Eye (tissue), 1 donor: Measurements from ENCODE around the gene USH1G.
"Not testable (repeated sequence)": the region's sequence is repeated elsewhere in the genome, so short reads cannot be mapped to it uniquely, and the experiment has no call there.

Source experiments
- DNase-seq: peaks from one replicate; pipeline ENCODE4 v3.0.0-alpha.2; 2015

USH1G gene

DNA sequence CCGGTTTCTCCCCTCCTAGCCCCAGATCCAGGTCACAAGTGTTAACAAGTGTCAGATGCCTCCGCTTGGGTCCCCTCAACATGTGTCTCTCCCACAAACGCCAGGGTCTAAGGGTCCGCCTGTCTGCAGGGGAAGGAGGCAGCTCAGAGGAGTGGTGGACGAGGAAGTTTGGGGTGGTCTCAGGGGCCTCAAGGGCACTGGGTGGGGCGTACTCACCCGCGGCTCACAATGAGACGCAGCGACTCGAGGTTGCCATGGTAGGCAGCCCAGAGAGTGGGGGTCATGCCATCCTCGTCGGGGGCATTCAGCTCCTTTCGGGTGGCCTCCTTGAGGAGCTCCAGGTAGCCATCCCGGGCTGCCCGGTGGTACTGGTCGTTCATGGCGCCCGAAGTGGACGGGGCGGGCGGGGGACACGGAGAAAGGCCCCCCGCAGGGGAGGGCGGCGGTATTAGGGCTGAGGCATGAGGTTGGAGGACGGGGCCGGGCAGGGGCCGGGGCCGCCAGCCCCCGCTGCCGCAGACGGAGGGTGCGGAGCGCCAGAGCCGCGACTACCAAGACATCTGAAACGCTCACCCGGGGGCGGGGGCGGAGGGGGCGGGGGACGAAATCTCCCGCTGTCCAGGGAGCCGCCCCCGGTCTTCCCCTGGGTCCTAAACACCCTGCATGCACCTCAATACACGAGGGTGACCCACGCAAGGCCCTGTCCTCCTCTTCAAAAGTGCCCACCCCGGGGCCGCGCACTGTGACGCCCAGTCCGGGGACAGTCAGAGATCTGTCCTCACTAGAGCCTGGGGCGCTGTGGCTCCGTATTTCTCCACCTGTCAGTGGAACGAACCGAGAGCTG is at the start of gene USH1G:
USH1G (minus strand) TSS at position 562 of the 844 bp plus-strand sequence; CDS start at position 380, 182 bp downstream.
- peak; percentile 23 for DNase-seq

DNA sequence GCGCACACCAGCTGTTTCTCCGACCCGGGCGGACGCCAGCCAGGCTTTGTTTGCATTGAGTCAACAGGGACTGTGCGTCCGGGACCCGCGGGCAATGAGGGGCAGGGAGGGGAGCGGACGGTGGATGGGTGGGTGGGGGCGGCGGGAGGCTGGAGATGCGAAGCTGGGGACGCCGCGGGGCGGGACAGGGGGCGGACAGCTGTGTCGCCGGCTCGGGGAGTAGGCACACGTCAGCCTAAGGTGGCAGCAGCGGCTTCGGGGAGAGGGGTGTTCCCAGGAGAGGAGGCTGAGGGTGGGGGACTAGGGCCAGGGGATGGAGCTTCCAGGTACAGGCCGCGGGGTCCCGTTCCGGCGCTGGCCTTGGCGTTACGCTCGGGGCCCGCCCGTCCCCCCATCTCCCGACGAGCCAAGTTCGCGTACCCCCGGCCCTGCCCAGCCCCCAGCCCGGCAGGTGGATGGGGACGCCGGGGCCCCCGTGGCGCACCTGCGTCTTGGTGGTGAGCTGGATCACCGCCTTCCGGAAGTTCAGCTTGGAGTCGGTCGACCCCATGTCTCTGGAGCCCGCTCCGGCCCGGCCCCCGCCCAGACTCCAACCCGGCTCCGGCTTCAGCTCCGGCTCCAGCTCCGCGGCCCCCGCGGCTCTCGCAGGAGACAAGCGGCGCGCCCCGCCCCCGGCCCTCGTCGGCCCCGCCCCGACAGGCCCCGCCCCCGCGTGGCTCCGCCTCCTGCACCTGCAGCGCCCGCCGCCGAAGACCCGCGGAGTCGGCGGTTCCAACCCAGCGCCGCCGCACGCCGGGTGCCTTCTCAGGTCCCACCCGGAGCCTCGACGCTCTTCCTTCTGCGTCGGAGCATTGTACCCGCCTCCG is 49.3 kb upstream of the USH1G start, which contains the start of gene HID1:
HID1 (minus strand) TSS at position 653 of the 866 bp plus-strand sequence; CDS start at position 550, 103 bp downstream.
- DNase-seq = peak; percentile 74

DNA sequence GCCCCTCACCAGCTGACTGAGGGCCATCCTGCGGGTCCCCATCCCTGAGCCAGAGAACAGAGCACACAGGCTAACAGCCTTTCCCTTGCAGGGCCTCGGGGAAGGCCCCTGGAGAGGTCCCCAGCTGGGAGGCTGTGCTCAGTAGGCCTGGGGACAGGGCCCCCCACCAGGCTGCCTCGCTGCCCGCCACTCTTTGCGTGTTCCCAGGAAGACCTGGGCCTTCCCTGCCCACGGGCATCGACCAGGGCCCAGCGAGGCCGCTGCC is 48.7 kb upstream of the USH1G start:
- peak; percentile 67 for DNase-seq

DNA sequence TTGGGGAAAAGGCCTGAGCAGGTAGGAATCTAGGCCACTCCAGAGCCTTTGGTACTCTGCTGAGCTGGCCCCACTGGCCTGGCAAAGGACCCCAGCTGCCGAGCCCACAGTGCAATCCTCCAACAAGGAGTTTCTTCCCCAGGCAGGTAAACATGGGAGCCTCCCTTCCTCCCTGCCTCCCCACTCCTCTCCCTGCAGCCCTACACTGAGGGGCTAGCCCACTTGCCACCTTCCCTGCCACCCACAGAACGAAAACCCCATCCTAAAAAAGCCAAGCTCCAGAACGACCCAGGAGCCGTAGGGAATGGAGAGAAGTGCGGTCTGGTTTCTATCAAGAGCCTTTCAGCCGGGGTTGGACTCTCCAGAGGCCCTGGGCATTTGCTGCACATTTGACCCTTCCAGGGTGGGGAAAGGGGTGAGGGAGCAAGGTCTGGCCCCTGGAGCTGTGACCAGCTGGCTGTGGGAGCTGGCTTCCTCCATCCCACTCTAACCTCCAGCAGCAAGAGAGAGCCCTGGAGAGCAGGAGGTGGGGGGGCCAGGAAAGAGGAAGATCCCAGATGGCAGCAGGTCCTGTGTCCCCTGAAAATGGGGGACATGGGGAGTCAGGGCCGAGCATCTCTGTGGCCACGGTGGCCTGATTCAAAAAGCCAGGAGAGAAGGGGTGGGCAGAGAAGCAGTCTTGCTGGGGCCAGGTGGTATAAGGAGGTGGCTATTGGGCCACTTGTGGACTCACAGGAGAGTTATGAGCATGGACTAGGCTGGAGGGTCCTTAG is 48.2 kb upstream of the USH1G start:
- DNase-seq = no peak

DNA sequence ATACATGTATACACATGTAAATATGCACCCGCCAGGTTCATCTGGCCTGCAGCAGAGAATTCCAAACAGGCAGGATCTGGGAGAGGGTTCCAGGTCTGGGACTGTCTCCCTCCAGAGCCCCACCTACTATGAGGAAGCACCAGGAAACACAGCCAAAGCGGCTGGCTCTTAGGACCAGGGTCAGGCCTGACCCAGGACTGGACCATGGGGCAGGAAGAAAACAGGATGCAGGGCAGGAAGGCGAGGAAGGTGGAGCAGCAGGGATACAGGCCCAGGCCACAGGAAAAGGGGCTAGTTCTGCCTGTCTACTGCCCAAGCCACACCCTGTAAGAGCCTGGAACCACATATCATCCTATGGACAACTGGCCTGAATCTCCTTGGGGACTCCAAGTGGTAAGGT is 47.3 kb upstream of the USH1G start:
- DNase-seq = no peak

DNA sequence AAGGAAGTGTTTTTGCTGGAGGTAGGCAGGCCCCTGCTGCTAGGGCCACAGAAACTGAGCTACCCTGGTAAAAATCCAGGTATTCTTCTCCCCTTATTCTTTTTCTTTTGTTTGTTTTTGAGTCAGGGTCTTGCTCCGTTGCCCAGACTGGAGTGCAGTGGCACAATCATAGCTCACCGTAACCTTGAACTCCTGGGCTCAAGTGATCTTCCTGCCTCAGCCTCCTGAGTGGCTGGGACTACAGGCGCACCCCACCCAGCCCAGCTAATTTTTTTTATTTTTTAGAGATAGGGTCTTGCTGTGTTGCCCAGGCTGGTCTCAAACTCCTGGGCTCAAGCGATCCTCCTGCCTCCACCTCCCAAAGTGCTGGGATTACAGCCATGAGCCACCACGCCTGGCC is 46.4 kb upstream of the USH1G start:
- DNase-seq = not testable (repeated sequence)

DNA sequence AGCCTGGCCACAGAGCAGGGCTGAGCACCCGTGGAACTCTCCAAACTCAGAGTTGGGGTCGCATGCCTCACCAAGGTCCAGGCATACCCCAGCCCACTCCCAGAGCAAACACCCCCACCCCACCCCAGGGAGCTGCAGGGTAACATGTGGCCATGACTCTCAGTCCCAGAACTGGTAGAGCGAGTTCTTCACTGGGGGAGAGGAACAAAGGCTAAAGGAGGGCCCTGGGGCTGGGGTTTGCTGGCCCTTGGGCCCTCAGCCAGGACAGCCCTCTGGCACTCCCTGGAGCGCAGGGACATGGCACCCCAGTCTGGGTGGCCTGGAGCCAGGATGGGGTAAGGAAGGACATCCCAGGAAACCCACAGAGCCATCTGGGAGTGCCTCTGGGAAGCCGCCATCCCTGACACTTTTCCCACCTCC is 45.3 kb upstream of the USH1G start:
- DNase-seq = no peak

DNA sequence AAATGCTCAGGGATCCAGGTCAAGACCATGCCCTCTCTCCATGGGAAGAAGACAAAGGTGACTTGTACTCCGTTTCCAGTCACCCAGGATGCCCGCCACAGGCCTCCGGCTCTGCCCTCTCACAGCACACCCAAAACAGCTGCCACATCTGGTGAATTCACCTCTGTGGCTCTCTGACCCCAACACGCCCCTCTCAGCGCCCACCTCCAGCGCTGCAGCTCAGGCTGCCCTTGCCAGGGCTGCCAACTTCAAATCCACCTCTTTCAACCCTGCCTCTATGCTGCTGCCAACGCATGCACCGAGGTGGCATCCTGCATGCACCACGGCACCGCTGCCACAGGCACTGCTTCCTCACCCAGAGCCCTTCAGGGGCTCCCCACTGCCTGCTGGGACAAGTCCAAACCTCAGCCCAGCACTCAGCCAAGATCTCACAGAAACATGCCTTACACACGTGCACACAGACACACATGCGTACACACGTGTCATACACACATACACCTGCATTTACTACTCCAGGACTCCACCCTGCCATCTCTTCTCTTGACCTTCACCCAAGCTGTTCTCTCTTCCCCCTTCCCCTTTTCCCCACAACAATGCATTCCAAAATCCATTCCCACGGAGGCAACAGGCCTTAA is 42.0 kb upstream of the USH1G start:
- DNase-seq = no peak

DNA sequence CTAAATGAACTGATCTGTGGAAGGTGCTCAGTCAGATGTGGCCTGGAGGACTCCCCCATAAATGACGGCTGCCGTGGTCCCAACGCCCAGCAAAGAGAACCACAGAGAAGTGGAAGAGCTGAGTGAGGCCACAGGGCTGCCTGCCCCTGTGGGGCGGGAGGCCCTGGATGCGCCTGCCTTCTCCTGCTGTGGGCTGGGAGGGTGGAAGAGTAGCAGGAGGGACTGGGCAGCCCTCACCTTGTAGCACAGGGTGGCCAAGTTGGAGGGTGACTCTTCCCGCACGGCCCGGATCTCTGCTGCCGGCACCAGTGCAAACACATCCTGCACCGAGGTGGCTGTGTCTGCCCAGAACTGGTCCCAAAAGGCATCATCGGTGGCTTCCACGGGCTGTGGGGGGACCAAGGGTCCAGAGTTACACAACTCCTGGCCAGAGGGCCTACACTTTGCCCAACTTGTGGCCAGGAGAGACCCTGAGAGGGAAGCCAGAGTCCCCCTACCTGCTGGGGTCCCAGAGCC is 41.2 kb upstream of the USH1G start:
- no peak for DNase-seq

DNA sequence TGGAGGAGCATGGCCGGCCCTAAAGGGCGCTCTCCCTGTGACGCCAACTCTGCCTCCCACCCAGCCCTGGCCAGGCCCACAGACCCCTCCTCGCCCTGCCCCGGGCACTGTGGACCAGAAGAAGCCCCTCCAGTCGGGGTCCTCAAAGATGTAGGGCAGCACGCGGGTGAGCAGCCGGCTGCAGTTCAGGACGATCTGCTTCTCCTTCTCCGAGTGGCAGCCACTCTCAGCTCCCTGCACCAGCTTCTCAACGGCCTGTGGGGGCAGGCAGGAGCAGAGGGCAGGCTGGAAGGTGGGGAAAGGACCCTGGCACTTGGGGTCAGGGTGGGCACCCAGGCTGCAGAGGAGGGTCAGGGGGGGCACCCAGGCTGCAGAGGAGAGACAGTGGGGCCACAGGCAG is 40.6 kb upstream of the USH1G start:
- no peak for DNase-seq

DNA sequence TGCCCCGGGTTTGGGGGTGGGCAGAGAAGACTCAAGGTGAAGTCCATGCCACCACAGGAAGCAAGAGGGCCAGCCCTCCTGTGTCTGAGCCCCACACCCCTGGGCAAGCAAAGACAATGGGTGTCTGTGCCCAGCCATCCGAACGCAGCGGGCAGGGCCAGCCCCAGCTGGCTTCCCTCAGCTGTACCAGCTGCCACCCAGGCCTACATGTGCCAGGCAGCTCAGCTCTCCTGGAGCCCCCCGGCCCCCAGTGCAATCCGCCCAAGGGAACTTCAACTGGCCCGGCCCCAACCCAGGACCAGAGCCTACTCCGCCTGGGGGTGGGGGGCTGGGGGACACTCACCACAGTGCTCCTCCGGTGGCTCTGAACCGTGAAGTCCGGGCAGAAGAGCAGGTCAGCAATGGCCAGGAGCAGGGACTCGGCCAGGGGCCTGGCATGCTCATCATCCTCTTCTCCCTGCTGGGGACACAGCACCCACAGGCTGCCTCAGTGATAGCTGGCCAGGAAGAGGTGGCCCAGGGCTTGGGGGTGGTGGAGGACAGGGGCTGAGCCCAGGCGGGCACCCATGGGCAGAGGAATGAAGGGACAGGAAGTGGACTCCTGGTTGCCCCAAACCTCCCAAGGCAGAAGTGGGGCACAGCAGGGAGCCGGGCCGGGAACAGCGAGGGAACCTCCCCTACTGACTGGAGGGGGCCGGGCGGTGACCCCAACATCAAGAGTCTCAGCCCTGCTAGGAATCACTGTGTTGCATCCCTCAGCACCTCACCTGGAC is 39.8 kb upstream of the USH1G start:
- no peak for DNase-seq

DNA sequence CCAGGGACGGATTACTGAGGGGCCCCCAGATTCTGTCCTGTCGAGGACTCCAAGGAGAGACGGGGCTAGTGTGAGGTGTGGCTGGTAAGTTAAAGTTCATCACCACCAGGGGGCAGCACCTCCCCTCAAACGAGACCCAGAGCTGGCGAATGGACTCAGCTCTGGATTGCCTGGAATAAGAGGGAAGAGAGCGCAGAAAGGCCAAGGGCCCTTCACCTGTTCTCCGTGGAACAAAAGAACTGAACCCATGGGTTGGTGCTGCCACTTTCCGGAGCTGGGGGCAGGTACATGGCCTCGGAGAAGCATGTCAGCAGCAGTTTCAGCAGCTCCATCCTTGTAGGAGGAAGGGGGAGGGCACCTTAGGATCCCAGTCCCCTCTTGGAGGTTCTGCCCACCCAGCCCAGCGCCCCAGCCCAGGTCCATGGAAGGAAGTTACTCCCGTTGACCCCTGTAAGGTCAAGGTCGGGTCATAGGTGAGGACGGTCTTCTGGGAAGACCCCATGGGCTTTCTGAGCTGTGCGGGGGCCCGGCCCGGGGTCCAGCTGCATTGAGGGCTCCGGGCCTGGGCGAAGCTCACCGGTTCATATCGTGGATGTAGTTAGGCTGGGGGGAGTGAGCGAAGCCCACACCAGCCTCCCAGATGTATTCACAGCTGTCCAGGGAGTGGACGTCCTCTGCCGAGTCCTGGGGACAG is 38.7 kb upstream of the USH1G start:
- DNase-seq = peak; percentile 95

DNA sequence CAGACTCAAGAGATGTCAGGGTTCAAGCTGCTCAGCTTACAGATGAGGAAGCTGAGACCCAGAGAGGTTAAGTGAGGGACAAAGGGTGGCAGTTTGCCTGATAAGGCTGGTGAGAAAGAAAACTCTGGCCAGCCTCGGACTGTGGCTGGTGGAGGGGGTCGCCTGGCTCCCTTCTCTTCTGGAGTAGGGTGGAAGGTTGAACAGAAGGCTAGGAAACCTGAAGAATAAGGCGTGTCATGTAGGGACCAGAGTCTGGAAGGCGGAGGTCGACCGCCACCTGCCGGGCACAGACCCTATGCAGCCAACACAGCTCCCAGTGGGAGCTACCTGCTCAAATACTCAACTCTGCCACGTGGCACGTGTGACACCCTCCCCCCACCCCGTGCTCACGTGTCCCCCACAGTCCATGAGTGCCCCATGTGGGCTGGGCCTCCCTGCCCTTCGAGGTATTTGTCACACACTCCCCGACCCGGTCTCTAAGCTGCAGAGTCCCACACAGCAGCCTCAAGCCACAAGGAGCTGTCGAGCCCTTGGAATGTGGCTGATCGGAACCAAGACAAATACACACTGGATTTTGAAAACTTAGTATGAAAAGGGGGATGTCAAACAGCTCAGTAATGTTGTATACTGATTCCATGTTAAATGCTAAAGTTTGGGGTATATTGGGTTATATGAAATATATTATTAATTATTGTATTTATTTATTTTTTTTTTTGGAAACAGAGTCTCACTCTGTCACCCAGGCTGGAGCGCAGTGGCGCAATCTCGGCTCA is 37.7 kb upstream of the USH1G start:
- peak; percentile 55 for DNase-seq

DNA sequence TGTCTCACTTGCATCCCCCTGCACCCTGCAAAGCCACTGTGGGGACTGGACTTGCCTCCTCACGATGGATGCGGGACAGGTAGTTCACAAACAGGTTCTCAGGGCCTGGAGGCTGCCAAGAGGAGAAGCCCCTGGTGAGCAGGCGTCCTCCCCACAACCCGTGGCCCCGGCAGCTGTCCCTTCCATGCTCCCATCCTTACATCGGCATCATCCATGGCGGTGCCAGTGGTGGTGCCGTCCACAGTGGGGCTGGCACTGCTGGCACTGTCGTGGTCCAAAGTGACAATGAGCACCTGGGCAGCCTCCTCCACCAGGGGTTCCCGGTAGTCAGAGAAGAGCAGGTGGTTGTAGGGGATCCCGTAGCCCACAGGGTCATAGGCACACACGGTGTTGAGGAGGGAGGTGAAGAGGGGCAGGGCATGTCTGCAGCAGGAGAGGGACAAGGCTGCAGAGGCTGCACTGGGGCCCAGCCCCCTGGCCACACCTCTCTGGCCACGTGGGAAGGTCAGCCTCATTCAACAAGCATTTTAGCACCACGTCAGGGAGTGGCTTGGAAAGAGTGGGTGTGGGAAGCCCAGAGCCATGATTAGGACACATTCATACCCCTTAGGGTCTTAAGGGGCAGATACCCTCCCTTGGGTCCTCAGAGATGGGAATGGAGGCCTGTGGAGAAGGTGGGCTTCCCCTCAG is 36.9 kb upstream of the USH1G start:
- DNase-seq = no peak

DNA sequence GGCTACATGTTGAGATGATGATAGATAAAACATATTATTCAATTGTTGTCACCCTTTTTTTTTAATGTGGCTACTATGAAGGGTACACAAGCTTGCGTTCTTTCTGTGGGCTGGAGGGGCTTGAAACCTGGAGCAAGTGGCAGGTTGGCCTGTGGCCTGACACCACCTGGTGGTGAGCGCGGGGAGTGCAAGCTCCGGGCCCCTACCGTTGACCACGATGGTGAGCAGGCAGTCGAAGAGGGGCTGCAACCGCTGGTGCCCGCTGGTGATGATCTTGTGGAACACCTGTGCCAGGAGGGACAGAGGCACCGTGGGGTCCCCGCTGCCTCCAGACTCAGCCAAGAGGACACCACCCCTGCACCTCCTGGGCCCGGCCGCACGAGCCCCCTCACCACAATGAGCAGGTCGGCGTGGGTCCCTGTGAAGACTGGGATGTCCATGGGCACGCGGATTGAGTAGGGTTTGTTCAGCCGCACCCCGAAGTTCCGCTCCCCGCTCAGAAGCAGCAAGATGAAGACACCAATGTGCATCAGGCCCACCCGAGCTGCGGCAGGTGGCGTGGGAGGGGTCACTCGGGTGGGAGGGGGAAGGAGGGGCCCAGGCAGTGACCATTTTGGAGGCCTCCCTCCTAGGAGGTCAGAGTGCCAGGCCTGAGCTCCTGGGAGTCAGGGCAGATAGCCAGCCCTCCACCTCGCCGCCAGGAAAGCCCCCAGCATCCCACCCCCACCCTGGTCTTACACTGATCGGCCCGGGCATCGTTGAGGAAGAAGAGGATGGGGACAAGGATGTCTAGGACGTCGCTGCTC is 35.1 kb upstream of the USH1G start:
- peak; percentile 88 for DNase-seq

DNA sequence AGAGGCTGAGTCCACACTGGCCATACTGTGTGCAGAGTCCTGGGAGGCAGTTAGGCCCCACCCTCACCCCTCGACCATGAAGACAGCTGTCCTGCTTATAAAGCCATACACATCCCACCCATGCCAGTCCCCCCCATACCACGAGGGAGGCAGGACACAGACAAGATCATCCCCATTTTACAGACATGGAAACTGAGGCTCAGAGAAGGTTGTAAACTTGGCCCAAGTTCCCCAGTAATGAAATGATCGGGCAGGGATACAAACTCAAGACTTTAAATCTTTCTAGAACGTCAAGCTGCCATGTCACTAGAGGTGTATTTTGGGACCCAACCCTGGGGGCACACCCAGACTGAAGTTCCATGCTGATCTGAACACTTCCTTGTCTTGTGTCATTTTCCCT is 33.0 kb upstream of the USH1G start:
- no peak for DNase-seq

DNA sequence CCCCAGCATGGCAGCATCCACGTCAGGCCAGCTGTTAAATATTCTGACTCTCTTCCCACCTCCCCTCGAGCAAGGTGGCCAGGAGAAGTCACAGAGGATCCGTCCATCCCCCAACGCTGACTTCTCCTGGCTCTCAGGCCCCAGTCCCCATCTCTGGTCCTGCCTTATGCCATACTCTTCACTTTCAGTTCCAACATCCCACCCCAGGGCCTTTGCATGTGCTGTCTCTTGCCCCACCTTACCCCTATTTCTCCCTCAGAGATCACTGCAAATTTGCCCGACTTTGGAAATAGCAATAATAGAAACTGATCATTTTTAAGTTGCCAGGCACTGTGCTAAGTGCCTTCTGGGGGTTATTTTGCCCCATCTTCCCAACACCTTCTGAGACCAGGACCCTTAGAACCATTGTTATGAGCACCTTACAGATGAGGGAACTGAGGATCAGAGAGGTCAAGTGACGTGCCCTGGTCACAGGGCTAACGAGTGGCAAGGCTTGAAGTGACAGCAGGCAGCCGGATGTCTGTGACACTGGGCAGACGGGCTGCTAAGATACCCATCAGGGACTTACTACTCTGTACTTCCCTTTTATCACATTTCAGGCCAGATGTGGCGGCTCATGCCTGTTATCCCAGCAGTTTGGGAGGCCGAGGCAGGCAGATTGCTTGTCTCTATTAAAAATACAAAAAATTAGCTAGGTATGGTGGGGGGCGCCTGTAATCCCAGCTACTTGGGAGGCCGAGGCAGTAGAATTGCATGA is 31.8 kb upstream of the USH1G start:
- no peak for DNase-seq

DNA sequence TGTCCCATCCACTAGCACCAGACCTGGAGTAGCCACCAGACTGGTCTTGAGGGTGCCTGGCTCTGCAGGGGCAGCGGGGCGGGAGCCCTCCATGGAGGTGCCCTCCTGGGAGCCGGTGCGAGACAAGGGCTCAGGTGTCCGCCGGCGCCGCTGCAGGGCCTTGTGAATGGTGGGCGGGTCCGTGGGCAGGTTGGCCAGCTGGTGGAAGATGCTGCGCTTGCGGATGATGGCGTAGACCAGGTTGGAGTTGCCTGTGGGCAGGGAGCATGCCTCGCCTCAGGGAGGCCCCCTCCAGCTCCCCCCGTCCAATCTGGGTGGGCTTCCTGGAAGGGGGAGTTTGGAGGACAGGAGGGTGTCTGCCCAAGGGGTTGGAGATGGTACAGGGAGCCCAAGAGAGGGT is 31.1 kb upstream of the USH1G start:
- no peak for DNase-seq
